Measurements from ENCODE around the gene PRELID1.
A peak's percentile ranks its signal among the peaks of the same experiment; 100 is the strongest.
"Not testable (repeated sequence)": the region's sequence is repeated elsewhere in the genome, so short reads cannot be mapped to it uniquely, and the experiment has no call there.

The PRELID1 gene

DNA sequence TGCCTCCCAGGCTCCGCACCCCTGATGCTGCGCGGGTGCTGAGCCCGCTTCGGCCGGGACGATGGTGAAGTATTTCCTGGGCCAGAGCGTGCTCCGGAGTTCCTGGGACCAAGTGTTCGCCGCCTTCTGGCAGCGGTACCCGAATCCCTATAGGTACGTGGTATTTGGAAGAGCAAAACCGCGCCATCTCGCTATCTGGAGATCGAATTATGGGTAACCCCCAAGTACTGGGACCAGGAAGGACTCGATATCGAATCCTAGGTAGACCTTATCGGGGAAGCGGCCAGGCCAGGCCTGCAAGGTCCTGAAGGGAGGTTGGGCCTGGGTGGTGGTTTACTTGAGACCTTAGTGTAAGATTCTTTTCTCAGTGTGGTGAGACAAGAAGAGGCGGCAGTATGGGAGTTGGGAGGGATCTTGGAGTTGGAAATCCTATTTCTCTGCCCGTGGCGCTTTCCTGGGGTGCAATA is 359 bp downstream of the PRELID1 start:
- peak overlapping the region; percentile 81 to 95 for H3K4me3 ChIP-seq
- peaks cover 0 to 52% (median 33%) of the 10 kb centered on the region in 4 donors for H3K4me1 ChIP-seq
- no peak for DNase-seq
- H3K36me3 ChIP-seq, result peaks cover 0 to 31% (median 22%) of the 10 kb centered on the region in 3 donors
- H3K9me3 ChIP-seq, result no peaks in the 10 kb centered on the region
- intact Hi-C loops (cut with DNase I; ENCODE audit: low total_unique reads), result loop anchor here (10.0 kb wide), 1 partner anchor 189 kb away; no protein-coding TSS in a partner anchor
- TF ChIP-seq, protein P1, sequence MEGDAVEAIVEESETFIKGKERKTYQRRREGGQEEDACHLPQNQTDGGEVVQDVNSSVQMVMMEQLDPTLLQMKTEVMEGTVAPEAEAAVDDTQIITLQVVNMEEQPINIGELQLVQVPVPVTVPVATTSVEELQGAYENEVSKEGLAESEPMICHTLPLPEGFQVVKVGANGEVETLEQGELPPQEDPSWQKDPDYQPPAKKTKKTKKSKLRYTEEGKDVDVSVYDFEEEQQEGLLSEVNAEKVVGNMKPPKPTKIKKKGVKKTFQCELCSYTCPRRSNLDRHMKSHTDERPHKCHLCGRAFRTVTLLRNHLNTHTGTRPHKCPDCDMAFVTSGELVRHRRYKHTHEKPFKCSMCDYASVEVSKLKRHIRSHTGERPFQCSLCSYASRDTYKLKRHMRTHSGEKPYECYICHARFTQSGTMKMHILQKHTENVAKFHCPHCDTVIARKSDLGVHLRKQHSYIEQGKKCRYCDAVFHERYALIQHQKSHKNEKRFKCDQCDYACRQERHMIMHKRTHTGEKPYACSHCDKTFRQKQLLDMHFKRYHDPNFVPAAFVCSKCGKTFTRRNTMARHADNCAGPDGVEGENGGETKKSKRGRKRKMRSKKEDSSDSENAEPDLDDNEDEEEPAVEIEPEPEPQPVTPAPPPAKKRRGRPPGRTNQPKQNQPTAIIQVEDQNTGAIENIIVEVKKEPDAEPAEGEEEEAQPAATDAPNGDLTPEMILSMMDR (IDR thresholded peaks at IDR 0.05), result no peak
- H3K27me3 ChIP-seq, result no peaks in the 10 kb centered on the region
- peak overlapping the region; percentile 81 to 88 for H3K27ac ChIP-seq

DNA sequence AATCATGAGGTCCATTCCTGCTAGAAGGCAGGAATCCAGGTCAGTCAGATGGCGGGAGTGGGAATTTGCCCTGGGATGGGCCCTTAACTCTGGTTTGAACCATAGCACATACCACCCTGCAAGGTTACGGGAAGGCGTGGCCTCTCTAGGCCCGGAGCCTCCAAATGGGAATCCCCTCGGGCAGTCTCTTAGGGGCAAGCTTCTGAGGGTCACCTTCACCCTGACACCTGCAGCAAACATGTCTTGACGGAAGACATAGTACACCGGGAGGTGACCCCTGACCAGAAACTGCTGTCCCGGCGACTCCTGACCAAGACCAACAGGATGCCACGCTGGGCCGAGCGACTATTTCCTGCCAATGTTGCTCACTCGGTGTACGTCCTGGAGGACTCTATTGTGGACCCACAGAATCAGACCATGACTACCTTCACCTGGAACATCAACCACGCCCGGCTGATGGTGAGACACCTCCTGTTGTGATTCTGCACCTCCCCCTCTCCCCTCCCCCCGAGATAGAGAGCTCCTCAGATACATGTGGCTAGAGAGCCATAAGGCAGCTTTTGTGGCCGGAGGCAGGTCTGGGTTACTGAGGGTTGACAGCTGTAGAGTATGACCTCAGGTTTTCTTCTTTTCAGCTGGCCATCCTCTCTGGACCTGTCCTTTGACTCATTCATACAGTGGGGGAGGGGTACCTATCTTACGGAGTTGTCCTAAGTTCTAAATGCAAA is 957 bp downstream of the PRELID1 start:
- intact Hi-C loops (cut with DNase I; ENCODE audit: low total_unique reads), result loop anchor here (10.0 kb wide), 1 partner anchor 190 kb away; no protein-coding TSS in a partner anchor
- no peaks in the 10 kb centered on the region for H3K9me3 ChIP-seq
- TF ChIP-seq, protein P1 (IDR thresholded peaks at IDR 0.05), result no peak
- H3K27me3 ChIP-seq, result no peaks in the 10 kb centered on the region
- H3K27ac ChIP-seq, result peak overlapping the region; percentile 81 to 88
- peaks cover 0 to 52% (median 33%) of the 10 kb centered on the region in 4 donors for H3K4me1 ChIP-seq
- peaks cover 0 to 31% (median 22%) of the 10 kb centered on the region in 3 donors for H3K36me3 ChIP-seq
- H3K4me3 ChIP-seq, result peak overlapping the region; percentile 81 to 95
- peak in 1 of 2 donors; percentile 55 for DNase-seq

DNA sequence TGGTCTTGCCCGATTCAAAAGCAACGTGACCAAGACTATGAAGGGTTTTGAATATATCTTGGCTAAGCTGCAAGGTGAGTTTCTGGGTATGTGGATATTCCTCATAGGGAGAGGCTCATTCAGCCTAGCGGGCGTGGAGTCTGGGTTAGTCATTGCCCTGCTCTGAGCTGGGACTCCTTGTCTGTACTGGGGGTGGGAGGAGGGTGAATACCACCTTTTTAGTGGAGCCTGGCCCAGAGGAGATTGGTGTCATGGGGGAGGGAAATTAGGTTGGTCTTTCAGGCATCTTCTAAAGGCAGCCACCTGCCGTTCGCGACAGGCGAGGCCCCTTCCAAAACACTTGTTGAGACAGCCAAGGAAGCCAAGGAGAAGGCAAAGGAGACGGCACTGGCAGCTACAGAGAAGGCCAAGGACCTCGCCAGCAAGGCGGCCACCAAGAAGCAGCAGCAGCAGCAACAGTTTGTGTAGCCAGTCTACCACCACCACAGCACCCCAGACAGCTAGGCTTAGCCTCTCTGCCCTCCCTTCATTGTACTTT is 2.6 kb downstream of the PRELID1 start:
- intact Hi-C loops (cut with DNase I; ENCODE audit: low total_unique reads), result loop anchor here (10.0 kb wide), 1 partner anchor 191 kb away; no protein-coding TSS in a partner anchor
- H3K4me3 ChIP-seq, H3K9me3 ChIP-seq, H3K27me3 ChIP-seq, H3K27ac ChIP-seq: not testable (repeated sequence)
- Histone ChIP-seq H3K4me1 (peaks cover 0 to 41% (median 32%) of the 10 kb centered on the region in 4 donors), H3K36me3 (peaks cover 0 to 31% (median 22%) of the 10 kb centered on the region in 3 donors)
- peak in 1 of 2 donors; percentile 40 for DNase-seq

- intact Hi-C loops (cut with DNase I; ENCODE audit: low total_unique reads), result loop anchor here (10.0 kb wide), 1 partner anchor 192 kb away; no protein-coding TSS in a partner anchor
- no peak overlapping the region for H3K27ac ChIP-seq
Measured at GRCh38 chr5:177306674-177307543, 3.3 kb downstream of the PRELID1 start.

GRCh38 chr5:177307544-177308363 is 4.2 kb downstream of the PRELID1 start:
- Histone ChIP-seq H3K4me3 (no peak overlapping the region), H3K36me3 (peaks cover 0 to 31% (median 22%) of the 10 kb centered on the region in 3 donors), H3K4me1 (peaks cover 0 to 40% (median 31%) of the 10 kb centered on the region in 4 donors), H3K9me3 (no peaks in the 10 kb centered on the region), H3K27me3 (no peaks in the 10 kb centered on the region), H3K27ac (no peak overlapping the region)
- TF ChIP-seq, protein P1 (IDR thresholded peaks at IDR 0.05), result no peak
- DNase-seq, result peak in 1 of 2 donors; percentile 64
- intact Hi-C loops (cut with DNase I; ENCODE audit: low total_unique reads), result loop anchor here (10.0 kb wide), 1 partner anchor 193 kb away; no protein-coding TSS in a partner anchor

More at GRCh38 chr5:177306674-177307543, 3.3 kb downstream of the PRELID1 start:
- Histone ChIP-seq H3K4me3 (no peak overlapping the region), H3K9me3 (no peaks in the 10 kb centered on the region), H3K36me3 (peaks cover 0 to 31% (median 22%) of the 10 kb centered on the region in 3 donors), H3K27me3 (no peaks in the 10 kb centered on the region), H3K4me1 (peaks cover 0 to 41% (median 33%) of the 10 kb centered on the region in 4 donors)
- TF ChIP-seq, protein P1 (IDR thresholded peaks at IDR 0.05), result no peak
- DNase-seq, result peak in 1 of 2 donors; percentile 65

All from tibial artery (tissue), 4 donors.